ENCODE results near the gene GIMAP1.

The GIMAP1 gene

DNA sequence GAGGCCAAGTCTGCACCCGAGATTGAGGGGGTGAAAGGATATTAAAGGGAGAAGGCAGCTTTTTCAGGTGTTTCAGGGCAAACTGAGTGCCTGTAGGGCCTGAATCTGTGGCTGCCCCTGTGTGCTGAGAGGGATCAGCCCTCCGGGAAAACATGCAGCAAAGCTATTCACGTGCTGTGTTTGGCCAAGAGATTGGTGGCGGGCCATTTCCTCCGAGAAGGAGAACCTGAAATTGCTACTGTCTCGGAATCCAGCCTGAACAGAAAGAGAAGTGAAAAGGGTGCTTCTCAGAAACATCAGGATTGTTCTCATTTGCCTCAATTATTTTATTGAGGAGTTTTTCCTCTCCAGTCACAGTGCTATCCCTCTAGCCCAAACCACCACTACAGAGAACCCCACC is 36.8 kb downstream of the GIMAP1 start:
- DNase-seq, result no peak

DNA sequence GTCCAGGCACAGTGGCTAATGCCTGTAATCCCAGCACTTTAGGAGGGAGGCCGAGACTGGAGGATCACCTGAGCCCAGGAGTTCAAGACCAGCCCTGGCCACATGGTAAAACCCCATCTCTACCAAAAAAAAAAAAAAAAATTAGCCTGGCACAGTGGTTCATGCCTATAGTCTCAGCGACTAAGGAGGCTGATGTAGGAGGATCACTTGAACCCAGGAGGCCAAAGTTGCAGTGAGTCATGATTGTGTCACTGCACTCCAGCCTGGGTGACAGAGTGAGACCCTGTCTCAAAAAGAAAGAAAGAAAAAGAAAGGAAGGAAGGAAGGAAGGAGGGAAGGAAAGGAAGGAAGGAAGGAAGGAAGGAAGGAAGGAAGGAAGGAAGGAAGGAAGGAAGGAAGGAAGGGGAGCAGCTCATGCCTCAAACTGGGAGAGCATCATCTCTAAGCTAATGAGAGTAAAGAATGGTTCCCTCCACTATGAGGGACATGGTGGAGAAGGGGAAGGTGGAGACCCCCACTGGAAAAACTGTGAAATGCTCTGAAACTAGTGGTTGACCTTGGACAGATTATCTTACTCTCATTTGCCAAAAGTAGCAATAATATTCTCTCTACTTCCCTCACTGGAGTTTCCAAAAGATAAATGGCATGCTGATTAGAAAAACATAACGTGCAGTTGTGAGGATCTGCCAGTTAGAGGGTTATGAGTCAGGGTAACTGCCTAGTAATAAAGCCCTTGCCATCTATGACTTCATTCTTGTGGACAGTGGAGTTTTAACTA is 37.6 kb downstream of the GIMAP1 start:
- DNase-seq, result no peak

DNA sequence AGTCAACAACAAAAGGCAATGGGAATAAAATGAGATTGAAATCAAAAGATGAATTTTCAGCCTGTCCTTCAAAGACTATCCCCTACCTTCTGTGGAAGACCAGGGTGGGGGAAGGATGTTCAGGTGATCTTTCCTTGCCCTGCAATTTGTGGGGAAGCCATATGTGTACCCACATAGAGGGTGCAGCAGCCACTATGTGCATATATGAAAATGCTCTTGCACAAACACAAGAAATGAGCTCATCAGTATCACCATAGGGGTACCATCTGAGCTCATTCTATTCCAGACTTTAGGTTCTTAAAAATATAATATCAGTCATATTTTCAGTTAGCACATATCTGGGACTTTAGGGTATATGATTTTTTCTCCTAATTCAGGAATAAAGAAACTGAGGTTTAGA is 38.5 kb downstream of the GIMAP1 start:
- DNase-seq, result no peak

DNA sequence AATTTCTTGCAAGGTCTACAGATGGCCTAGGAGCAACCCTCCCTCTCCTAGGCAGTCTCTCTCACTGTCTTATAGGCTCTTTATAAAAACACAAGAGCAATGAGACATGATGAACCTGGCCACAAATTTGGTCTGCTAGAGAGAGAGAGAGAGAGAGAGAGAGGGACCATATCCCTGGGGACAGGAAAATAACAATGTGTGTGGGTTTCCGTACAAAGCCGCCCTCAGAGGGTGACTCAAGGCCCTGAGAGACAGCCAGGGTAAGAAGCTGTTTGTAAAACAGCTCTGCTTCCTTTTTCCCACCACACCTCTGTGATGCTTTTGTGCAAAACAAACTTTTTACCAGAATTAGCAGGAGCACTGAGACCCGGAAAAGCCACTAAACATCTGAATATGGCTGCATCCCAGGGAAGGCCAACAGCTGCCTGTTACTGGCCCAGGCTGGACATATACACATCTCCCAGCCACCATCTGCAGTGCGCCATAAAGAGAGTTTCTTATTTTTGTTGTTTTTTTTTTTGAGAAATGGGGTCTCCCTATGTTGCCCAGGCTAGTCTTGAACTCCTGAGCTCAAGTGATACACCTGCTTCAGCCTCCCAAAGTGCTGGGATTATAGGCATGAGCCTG is 39.2 kb downstream of the GIMAP1 start:
- no peak for DNase-seq

DNA sequence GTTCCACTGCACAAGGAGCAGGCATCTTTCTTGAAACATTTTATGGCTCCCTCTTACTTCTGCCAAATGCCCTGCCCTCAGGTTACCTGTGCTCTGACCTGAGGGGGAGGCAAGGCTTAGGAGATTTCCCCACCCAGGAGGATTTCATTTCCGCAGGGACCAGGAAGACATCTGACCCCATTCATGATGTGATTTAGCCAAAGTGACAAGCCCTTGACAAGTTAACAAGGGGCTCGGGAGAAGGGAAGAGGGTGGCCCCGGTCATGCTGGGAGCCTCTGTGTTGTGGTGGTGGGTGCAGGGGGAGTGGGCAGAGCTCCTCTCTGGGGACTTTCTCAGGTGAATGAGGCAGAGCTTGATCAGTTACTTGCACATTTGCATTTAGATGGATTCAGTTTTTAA is 39.8 kb downstream of the GIMAP1 start:
- DNase-seq, result no peak

DNA sequence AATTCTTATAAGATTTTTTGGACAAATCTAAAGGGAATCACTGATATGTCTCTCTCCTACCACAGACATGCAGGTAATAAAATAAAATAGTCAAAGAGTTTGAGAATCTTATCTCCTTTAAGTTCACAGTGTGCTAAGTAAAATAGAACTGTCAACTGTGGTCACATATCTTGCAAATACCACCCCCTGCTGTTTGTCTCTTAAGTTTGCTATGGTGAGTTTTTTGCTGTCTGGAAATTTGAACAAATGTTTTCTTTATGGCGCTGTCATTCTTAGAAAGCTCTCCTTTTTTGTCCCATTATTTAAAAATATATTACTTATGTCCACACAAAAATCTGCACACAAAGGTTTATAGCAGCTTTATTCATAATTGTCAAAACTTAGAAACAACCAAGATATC is 40.4 kb downstream of the GIMAP1 start:
- DNase-seq, result no peak

DNA sequence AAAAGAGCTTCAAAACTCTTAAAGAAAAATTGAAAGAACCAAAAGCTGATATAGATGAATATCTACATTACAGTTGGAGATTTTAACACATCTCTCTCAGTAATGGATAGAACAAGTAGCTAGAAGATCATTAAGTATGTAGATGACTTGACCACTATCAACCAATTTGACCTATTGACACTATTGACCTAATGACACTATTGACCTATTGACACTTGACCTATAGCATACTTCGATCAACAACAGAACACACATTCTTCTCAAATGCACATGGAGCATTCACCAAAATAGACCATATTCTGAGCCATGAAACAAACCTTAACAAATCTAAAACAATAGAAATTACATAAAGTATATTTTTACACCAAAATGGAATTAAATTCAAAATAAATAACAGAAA is 43.1 kb downstream of the GIMAP1 start:
- no peak for DNase-seq

DNA sequence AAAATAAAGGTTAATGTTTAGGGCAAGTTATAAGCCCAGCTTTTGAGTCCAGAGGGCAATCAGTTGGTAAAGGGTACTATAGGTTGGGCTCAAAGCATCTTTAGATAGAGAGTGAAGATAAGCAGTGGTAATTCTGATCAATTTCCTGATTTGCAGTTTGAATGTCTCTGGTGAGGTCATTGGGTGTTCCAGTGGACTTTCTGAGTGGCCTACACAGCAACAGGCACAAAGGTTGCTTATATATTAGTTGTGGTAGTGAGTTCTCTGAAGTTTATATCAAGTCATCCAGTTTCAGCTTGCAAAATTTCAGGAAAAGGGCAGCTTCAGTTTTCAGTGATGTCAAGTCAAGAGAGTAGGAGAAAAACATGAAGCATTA is 49.9 kb downstream of the GIMAP1 start:
- no peak for DNase-seq

DNA sequence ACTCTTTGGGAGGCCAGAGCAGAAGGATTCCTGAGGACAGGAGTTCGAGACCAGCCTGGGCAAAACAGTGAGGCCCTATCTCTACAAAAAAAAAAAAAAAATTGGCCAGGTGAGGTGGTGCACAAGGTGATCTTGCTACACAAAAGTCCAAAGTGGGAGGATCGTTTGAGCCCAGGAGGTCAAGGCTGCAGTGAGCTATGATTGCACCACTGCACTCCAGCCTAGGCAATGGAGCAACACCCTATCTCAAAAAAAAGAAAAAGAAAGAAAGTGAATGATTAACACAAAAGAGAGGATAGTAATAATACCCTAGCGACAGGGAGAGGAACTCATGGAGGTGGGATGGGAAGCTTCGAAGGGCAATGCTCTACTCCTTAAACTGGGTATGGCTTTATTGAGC is 53.4 kb downstream of the GIMAP1 start:
- no peak for DNase-seq
